Measurements from ENCODE around the gene MMP25.
"Not testable (repeated sequence)": the region's sequence is repeated elsewhere in the genome, so short reads cannot be mapped to it uniquely, and the experiment has no call there.

Gene MMP25

GRCh38 chr16:3065742-3066439, 19.5 kb downstream of the MMP25 start:
- Mint-ChIP-seq H3K4me1 (ENCODE audit: low read depth) (peaks cover 54% of the 10 kb centered on the region), H3K27ac (peak overlapping the region; percentile 99), H3K27me3 (no peaks in the 10 kb centered on the region), H3K36me3 (ENCODE audit: low read depth) (peaks cover 36% of the 10 kb centered on the region), H3K4me3 (peak overlapping the region; percentile 99), H3K9me3 (no peaks in the 10 kb centered on the region)

DNA sequence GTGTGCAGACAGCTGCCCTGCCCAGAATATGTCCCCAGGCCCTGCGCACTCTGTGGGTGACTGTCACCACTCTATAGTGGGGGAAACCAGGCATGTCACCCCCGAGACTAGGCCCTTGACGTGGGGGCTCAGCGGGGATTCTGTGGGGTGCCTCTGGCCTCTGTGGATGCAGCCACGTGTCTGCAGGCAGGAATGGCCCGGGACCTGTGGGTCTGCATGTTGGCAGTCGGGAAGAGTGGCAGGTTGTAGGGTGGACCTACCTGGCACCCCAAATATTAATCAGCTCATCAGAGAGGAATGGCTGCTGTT, 20.0 kb downstream of the MMP25 start:
- peaks cover 58% of the 10 kb centered on the region for H3K4me1 Mint-ChIP-seq (ENCODE audit: low read depth)
- peak overlapping the region; percentile 99 for H3K27ac Mint-ChIP-seq
- H3K27me3 Mint-ChIP-seq, result no peaks in the 10 kb centered on the region
- H3K4me3 Mint-ChIP-seq, result peak overlapping the region; percentile 99
- H3K36me3 Mint-ChIP-seq (ENCODE audit: low read depth), result peaks cover 36% of the 10 kb centered on the region
- H3K9me3 Mint-ChIP-seq, result no peaks in the 10 kb centered on the region

- Mint-ChIP-seq H3K36me3 (ENCODE audit: low read depth) (peaks cover 36% of the 10 kb centered on the region), H3K4me3 (peak overlapping the region; percentile 99), H3K27ac (peak overlapping the region; percentile 93), H3K4me1 (ENCODE audit: low read depth) (peaks cover 64% of the 10 kb centered on the region), H3K9me3 (no peaks in the 10 kb centered on the region), H3K27me3 (no peaks in the 10 kb centered on the region)
Observed at GRCh38 chr16:3068487-3068886, 22.1 kb downstream of the MMP25 start.

DNA sequence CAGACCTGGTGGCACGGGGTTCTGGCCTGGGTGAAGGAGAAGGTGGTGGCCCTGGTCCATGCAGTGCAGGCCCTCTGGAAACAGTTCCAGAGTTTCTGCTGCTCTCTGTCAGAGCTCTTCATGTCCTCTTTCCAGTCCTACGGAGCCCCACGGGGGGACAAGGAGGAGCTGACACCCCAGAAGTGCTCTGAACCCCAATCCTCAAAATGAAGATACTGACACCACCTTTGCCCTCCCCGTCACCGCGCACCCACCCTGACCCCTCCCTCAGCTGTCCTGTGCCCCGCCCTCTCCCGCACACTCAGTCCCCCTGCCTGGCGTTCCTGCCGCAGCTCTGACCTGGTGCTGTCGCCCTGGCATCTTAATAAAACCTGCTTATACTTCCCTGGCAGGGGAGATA, 22.8 kb downstream of the MMP25 start:
- H3K27me3 Mint-ChIP-seq, H3K9me3 Mint-ChIP-seq: not testable (repeated sequence)
- Mint-ChIP-seq H3K27ac (peak overlapping the region; percentile 84), H3K4me3 (peak overlapping the region; percentile 27), H3K4me1 (ENCODE audit: low read depth) (peaks cover 67% of the 10 kb centered on the region), H3K36me3 (ENCODE audit: low read depth) (peaks cover 36% of the 10 kb centered on the region)

GRCh38 chr16:3070608-3071111, 24.3 kb downstream of the MMP25 start:
- no peak overlapping the region for H3K4me3 Mint-ChIP-seq
- peaks cover 33% of the 10 kb centered on the region for H3K36me3 Mint-ChIP-seq (ENCODE audit: low read depth)
- peaks cover 69% of the 10 kb centered on the region for H3K4me1 Mint-ChIP-seq (ENCODE audit: low read depth)
- peak overlapping the region; percentile 84 for H3K27ac Mint-ChIP-seq
- no peaks in the 10 kb centered on the region for H3K9me3 Mint-ChIP-seq
- no peaks in the 10 kb centered on the region for H3K27me3 Mint-ChIP-seq

DNA sequence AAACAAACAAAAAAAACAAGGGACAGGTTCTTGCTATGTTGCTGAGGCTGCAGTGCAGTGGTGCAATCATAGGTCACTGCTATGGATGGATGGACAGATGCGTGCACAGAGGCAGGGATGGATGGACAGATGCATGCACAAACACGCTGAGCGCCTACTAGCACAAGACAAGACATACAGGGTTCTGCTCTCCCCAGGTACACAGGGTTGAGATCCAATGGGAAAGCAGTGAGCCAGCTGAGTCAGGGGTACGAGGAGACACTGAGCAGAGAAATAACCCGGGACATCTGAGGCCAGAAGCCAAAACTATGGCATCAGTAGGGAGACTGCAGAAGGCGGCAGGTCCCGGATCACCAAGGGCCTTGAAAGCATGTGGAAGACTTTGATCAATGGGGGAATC, 25.3 kb downstream of the MMP25 start:
- peak overlapping the region; percentile 43 for H3K27ac Mint-ChIP-seq
- H3K27me3 Mint-ChIP-seq, result no peaks in the 10 kb centered on the region
- peaks cover 79% of the 10 kb centered on the region for H3K4me1 Mint-ChIP-seq (ENCODE audit: low read depth)
- H3K4me3 Mint-ChIP-seq, result no peak overlapping the region
- no peaks in the 10 kb centered on the region for H3K9me3 Mint-ChIP-seq
- peaks cover 33% of the 10 kb centered on the region for H3K36me3 Mint-ChIP-seq (ENCODE audit: low read depth)

DNA sequence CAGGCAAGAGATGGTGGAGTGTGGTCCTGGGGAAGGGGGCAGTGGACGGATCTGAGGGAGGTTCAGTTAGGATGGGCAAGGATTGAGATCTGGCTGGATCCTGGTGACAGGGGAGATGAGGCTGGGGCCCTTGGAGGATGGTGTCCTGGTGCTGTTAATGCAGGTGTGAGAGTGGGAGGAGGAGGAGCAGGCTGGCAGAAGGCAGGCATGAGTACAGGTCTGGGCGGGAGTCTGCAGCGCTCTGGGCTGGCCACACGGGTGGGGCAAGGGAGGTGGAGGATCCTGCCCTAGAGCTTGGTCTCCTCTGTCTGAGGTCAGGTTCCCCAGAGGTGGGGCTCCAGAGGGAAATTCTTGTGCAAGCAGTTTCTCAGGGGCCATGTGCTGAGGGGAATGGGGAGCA, 25.8 kb downstream of the MMP25 start:
- peak overlapping the region; percentile 43 for H3K27ac Mint-ChIP-seq
- not testable (repeated sequence) for H3K9me3 Mint-ChIP-seq, H3K27me3 Mint-ChIP-seq, H3K4me3 Mint-ChIP-seq
- peaks cover 35% of the 10 kb centered on the region for H3K36me3 Mint-ChIP-seq (ENCODE audit: low read depth)
- H3K4me1 Mint-ChIP-seq (ENCODE audit: low read depth), result peaks cover 83% of the 10 kb centered on the region

DNA sequence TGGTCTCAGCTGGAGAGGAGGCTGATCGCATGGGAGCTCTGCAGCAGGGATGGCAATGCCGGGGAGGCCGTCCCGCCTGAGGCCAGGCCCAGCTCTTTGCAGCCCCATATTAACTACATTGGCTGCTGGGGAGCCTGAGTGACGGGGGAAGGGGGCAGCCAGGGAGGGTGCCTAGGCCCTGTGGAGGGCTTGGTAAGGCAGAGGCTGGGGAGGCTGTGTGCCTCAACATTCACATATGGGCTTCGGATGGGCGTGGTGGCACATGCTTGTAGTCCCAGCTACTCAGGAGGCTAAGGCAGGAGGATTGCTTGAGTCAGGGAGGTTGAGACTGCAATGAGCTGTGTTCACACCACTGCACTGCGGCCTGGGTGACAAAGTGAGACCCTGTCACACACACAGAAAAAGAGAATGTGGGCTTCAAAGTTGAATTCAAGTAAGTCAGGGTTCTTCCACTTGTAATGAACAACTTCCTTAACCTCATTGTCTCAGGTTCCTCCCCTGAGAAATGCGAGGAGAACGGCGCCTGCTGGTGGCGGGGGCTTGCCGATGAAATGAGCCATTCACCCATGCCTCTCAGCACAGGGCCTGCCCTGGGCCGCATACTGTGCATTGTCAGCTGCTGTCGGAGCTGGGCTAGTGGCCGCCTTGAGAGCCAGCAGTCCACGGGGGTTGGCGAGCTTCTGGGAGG, 26.4 kb downstream of the MMP25 start:
- not testable (repeated sequence) for H3K27me3 Mint-ChIP-seq, H3K9me3 Mint-ChIP-seq, H3K4me3 Mint-ChIP-seq, H3K27ac Mint-ChIP-seq
- peaks cover 86% of the 10 kb centered on the region for H3K4me1 Mint-ChIP-seq (ENCODE audit: low read depth)
- H3K36me3 Mint-ChIP-seq (ENCODE audit: low read depth), result peaks cover 31% of the 10 kb centered on the region

- H3K4me1 Mint-ChIP-seq (ENCODE audit: low read depth), result peaks cover 86% of the 10 kb centered on the region
Observed at GRCh38 chr16:3073448-3073847, 27.1 kb downstream of the MMP25 start.

GRCh38 chr16:3074860-3075522, 28.6 kb downstream of the MMP25 start:
- Mint-ChIP-seq H3K9me3 (peaks cover 4% of the 10 kb centered on the region), H3K4me3 (peak overlapping the region; percentile 72), H3K36me3 (ENCODE audit: low read depth) (peaks cover 16% of the 10 kb centered on the region), H3K27ac (peak overlapping the region; percentile 94), H3K27me3 (no peaks in the 10 kb centered on the region), H3K4me1 (ENCODE audit: low read depth) (peaks cover 76% of the 10 kb centered on the region)

More at GRCh38 chr16:3073448-3073847, 27.1 kb downstream of the MMP25 start:
- H3K27ac Mint-ChIP-seq, result peak overlapping the region; percentile 94
- H3K36me3 Mint-ChIP-seq (ENCODE audit: low read depth), result peaks cover 24% of the 10 kb centered on the region
- no peaks in the 10 kb centered on the region for H3K27me3 Mint-ChIP-seq
- peak overlapping the region; percentile 38 for H3K4me3 Mint-ChIP-seq
- peaks cover 4% of the 10 kb centered on the region for H3K9me3 Mint-ChIP-seq

DNA sequence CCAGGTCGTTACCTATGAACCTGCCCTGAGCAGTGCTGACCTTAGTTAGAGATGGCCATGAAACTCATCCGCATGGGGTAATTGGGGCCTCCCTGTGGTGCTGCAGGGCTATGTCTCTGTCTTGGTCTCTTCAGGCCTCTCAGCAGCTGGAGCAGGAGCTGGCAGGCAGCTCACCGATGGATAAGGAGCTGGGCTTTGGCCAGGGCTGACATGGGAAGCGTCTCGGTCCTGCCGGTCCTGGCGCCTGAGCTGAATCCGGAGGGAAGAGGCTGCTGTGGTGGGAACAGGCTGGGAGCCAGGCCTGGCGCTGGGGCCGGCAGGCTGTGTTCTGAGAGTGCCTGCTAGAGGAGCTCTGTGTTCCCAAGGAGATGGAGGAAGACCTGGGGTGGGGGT, 29.2 kb downstream of the MMP25 start:
- Mint-ChIP-seq H3K4me1 (ENCODE audit: low read depth) (peaks cover 71% of the 10 kb centered on the region), H3K4me3 (peak overlapping the region; percentile 72), H3K27ac (peak overlapping the region; percentile 94)

GRCh38 chr16:3075946-3076345, 29.6 kb downstream of the MMP25 start:
- not testable (repeated sequence) for H3K9me3 Mint-ChIP-seq
- peaks cover 14% of the 10 kb centered on the region for H3K36me3 Mint-ChIP-seq (ENCODE audit: low read depth)

More for the DNA sequence above, 29.2 kb downstream of the MMP25 start:
- Mint-ChIP-seq H3K36me3 (ENCODE audit: low read depth) (peaks cover 14% of the 10 kb centered on the region), H3K9me3 (peaks cover 4% of the 10 kb centered on the region), H3K27me3 (no peaks in the 10 kb centered on the region)

DNA sequence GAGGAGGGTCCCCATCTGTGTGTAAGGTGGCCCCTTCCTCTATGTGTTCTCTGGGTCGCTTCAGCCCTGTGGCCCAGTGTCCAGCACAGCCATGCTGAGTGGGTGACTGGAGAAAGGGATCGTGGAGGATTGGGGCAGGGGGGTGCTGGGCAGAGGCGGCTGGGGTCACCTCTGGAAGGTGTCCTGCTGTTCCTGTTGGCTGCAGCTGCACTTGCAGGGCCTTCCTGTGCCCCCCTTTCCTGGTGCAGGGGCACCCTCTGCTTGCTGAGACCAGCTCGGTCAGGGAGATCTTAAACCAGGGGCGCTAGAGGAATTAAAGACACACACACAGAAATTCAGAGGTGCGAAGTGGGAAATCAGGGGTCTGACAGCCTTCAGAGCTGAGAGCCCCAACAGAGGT, 30.2 kb downstream of the MMP25 start:
- Mint-ChIP-seq H3K27me3 (no peaks in the 10 kb centered on the region), H3K4me1 (ENCODE audit: low read depth) (peaks cover 73% of the 10 kb centered on the region), H3K27ac (peak overlapping the region; percentile 86), H3K36me3 (ENCODE audit: low read depth) (peaks cover 14% of the 10 kb centered on the region), H3K4me3 (peak overlapping the region; percentile 60), H3K9me3 (peaks cover 8% of the 10 kb centered on the region)

More at GRCh38 chr16:3075946-3076345, 29.6 kb downstream of the MMP25 start:
- H3K4me1 Mint-ChIP-seq (ENCODE audit: low read depth), result peaks cover 75% of the 10 kb centered on the region
- not testable (repeated sequence) for H3K27me3 Mint-ChIP-seq, H3K27ac Mint-ChIP-seq, H3K4me3 Mint-ChIP-seq

DNA sequence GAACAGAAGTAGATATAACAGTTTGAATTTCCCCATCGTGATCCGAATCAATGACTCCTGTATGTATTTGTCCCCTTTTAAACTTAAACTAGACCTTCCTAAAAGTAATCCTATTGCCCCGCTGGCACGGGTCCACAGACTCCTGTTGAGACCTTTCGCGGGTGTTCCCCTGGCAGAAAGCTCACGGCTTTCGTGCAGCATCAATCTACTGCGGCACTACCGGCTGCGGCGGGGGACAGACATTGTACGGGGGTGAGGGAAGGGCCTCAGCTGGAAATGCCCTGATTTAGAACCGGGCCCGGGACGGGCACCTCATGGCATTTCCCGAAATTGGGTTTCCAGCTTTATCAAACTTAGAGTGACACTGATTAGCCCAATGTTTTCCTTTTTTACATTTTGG, 33.7 kb downstream of the MMP25 start:
- Mint-ChIP-seq H3K4me1 (ENCODE audit: low read depth) (peaks cover 52% of the 10 kb centered on the region), H3K4me3 (no peak overlapping the region), H3K36me3 (ENCODE audit: low read depth) (peaks cover 14% of the 10 kb centered on the region), H3K27ac (peak overlapping the region; percentile 47), H3K9me3 (peaks cover 8% of the 10 kb centered on the region), H3K27me3 (no peaks in the 10 kb centered on the region)

GRCh38 chr16:3081957-3082356, 35.6 kb downstream of the MMP25 start:
- not testable (repeated sequence) for H3K27me3 Mint-ChIP-seq; H3K27ac Mint-ChIP-seq; H3K36me3 Mint-ChIP-seq (ENCODE audit: low read depth); H3K4me3 Mint-ChIP-seq; H3K9me3 Mint-ChIP-seq
- H3K4me1 Mint-ChIP-seq (ENCODE audit: low read depth), result peaks cover 39% of the 10 kb centered on the region
